IMR-90 (cell line): ENCODE results near the gene RGL1. TPM values are rescaled to one million over a fixed set of nuclear protein-coding genes. Genes with fewer than 3 reads are reported as not detected.

Experiments used
- ATAC-seq: fragments of 200-7000 bp; cut with Tn5 transposase; 2 replicates; pipeline ENCODE4 v1.9.1; 2020; ENCODE audit warnings: low read depth, mild to moderate bottlenecking, moderate library complexity
- BruUV-seq: library from RNA; stranded (reverse); fragments of 400-500 nt; replicated peaks from 2 replicates; lab custom pipeline; 2021; lab: Mats Ljungman, UMichigan
- CTCF ChIA-PET: fragments of 300-600 bp; formaldehyde crosslinking; extraction: SDS; loops from one replicate; lab custom pipeline; 2021; ENCODE audit warnings: antibody characterized with exemption; lab: Yijun Ruan, JAX
- POLR2A ChIA-PET: fragments of 300-600 bp; sonication (Branson Sonifier 250); formaldehyde crosslinking; loops from one replicate; lab custom pipeline; 2022; ENCODE audit warnings: antibody characterized with exemption; ENCODE audit not compliant: unreplicated experiment; lab: Charles Lee
- DNase-seq: peaks from one replicate; pipeline ENCODE4 v3.0.0; 2013
- H2AFZ ChIP-seq: replicated peaks from 2 replicates; pipeline ENCODE3; 2013; ENCODE audit warnings: low read length, mild to moderate bottlenecking; ENCODE audit not compliant: poor library complexity
- H2AK5ac ChIP-seq: 2 replicates; pipeline ENCODE4 v1.6.1; 2013; ENCODE audit warnings: low read depth, low read length, inconsistent platforms
- H2AK9ac ChIP-seq: replicated peaks from 2 replicates; pipeline ENCODE3; 2013; ENCODE audit warnings: mild to moderate bottlenecking, low read depth, low read length, moderate library complexity; ENCODE audit not compliant: poor library complexity
- H2BK120ac ChIP-seq: 2 replicates; pipeline ENCODE4 v1.6.1; 2013; ENCODE audit warnings: low read depth, low read length, inconsistent platforms
- H2BK15ac ChIP-seq: 3 replicates; pipeline ENCODE4 v1.6.1; 2013; ENCODE audit warnings: low read depth, low read length, inconsistent platforms
- H2BK20ac ChIP-seq: 2 replicates; pipeline ENCODE4 v1.6.1; 2013; ENCODE audit warnings: low read depth, mild to moderate bottlenecking, inconsistent platforms, low read length, moderate library complexity
- H2BK5ac ChIP-seq: 2 replicates; pipeline ENCODE4 v1.6.1; 2013; ENCODE audit warnings: mild to moderate bottlenecking, low read depth, low read length, inconsistent platforms; ENCODE audit not compliant: poor library complexity, severe bottlenecking
- H3K14ac ChIP-seq: replicated peaks from 2 replicates; pipeline ENCODE4 v1.6.1; 2013; ENCODE audit warnings: low read depth, low read length, inconsistent platforms
- H3K18ac ChIP-seq: 2 replicates; pipeline ENCODE4 v1.6.1; 2013; ENCODE audit warnings: low read depth, low read length, control low read depth
- H3K23ac ChIP-seq: 2 replicates; pipeline ENCODE4 v1.6.1; 2013; ENCODE audit warnings: low read depth, low read length, inconsistent platforms
- H3K27ac ChIP-seq: 2 replicates; pipeline ENCODE4 v1.5.1; 2013; ENCODE audit warnings: mild to moderate bottlenecking, control low read depth, low read length; ENCODE audit not compliant: insufficient read depth
- H3K27me3 ChIP-seq: 2 replicates; pipeline ENCODE4 v1.6.1; 2013; ENCODE audit warnings: low read length; ENCODE audit not compliant: control insufficient read depth, insufficient read depth
- H3K36me3 ChIP-seq: 2 replicates; pipeline ENCODE4 v1.6.1; 2013; ENCODE audit warnings: low read length, mixed read lengths; ENCODE audit not compliant: control insufficient read depth, insufficient read depth
- H3K4ac ChIP-seq: 2 replicates; pipeline ENCODE4 v1.6.1; 2013; ENCODE audit warnings: low read depth, low read length, inconsistent platforms
- H3K4me1 ChIP-seq: 2 replicates; pipeline ENCODE4 v1.6.1; 2013; ENCODE audit warnings: low read length, mixed read lengths; ENCODE audit not compliant: control insufficient read depth, insufficient read depth
- H3K4me2 ChIP-seq: 2 replicates; pipeline ENCODE4 v1.6.1; 2013; ENCODE audit warnings: low read depth, mild to moderate bottlenecking, control low read depth, low read length, moderate library complexity
- H3K4me3 ChIP-seq: 2 replicates; pipeline ENCODE4 v1.5.1; 2013; ENCODE audit warnings: low read depth, mild to moderate bottlenecking, control low read depth, low read length, moderate library complexity; ENCODE audit not compliant: insufficient read depth
- H3K56ac ChIP-seq: 2 replicates; pipeline ENCODE4 v1.6.1; 2013; ENCODE audit warnings: low read length, inconsistent platforms; ENCODE audit not compliant: insufficient read depth; ENCODE audit errors: extremely low read depth
- H3K79me1 ChIP-seq, 2 experiments: 2 replicates each; pipeline ENCODE4 v1.6.1; 2013; ENCODE audit warnings: low read length in 2 of 2, inconsistent platforms in 1 of 2, low read depth in 1 of 2
- H3K9ac ChIP-seq: 2 replicates; pipeline ENCODE4 v1.6.1; 2013; ENCODE audit warnings: low read depth, low read length, control low read depth
- H3K9me1 ChIP-seq: 2 replicates; pipeline ENCODE4 v1.6.1; 2013; ENCODE audit warnings: low read length, inconsistent platforms; ENCODE audit not compliant: insufficient read depth
- H3K9me3 ChIP-seq: 2 replicates; pipeline ENCODE4 v1.6.1; 2013; ENCODE audit warnings: low read length; ENCODE audit not compliant: control insufficient read depth, insufficient read depth
- H4K20me1 ChIP-seq: 2 replicates; pipeline ENCODE4 v1.6.1; 2013; ENCODE audit warnings: low read length, inconsistent platforms; ENCODE audit not compliant: insufficient read depth
- H4K5ac ChIP-seq: 2 replicates; pipeline ENCODE4 v1.6.1; 2013; ENCODE audit warnings: mild to moderate bottlenecking, low read depth, low read length, control low read depth
- H4K8ac ChIP-seq, 2 experiments: 2 replicates each; pipeline ENCODE4 v1.6.1; 2013; ENCODE audit warnings: low read depth in 2 of 2, low read length in 2 of 2, control low read depth in 1 of 2, inconsistent platforms in 1 of 2
- H4K91ac ChIP-seq: 2 replicates; pipeline ENCODE4 v1.6.1; 2013; ENCODE audit warnings: low read depth, low read length, inconsistent platforms; ENCODE audit not compliant: insufficient read depth
- BHLHE40 ChIP-seq: fragments of 150-350 bp; IDR thresholded peaks from 2 replicates; pipeline ENCODE4 v1.6.1; 2016; ENCODE audit warnings: mild to moderate bottlenecking, low read depth, low read length
- CEBPB ChIP-seq: IDR thresholded peaks from 2 replicates; pipeline ENCODE4 v1.6.1; 2012; ENCODE audit warnings: low read depth, low read length, improper control_type of control experiment
- CHD1 ChIP-seq: IDR thresholded peaks from 2 replicates; pipeline ENCODE4 v1.6.1; 2012; ENCODE audit warnings: low read depth, low read length, improper control_type of control experiment
- ELK1 ChIP-seq: fragments of 150-350 bp; IDR thresholded peaks from 2 replicates; pipeline ENCODE4 v1.6.1; 2016; ENCODE audit warnings: low read depth, mild to moderate bottlenecking, low read length, moderate library complexity, borderline replicate concordance
- FOS ChIP-seq: fragments of 150-350 bp; IDR thresholded peaks from 2 replicates; pipeline ENCODE4 v1.6.1; 2016; ENCODE audit warnings: low read depth, low read length
- MAZ ChIP-seq: IDR thresholded peaks from 2 replicates; pipeline ENCODE4 v1.6.1; 2012; ENCODE audit warnings: low read depth, mild to moderate bottlenecking, low read length, improper control_type of control experiment, moderate library complexity, borderline replicate concordance
- MXI1 ChIP-seq: IDR thresholded peaks from 2 replicates; pipeline ENCODE4 v1.6.1; 2012; ENCODE audit warnings: low read depth, mild to moderate bottlenecking, low read length, moderate library complexity, borderline replicate concordance
- NFE2L2 ChIP-seq: fragments of 150-350 bp; IDR thresholded peaks from 2 replicates; pipeline ENCODE4 v1.6.1; 2016; ENCODE audit warnings: low read depth, mild to moderate bottlenecking, low read length
- POLR2A ChIP-seq: IDR thresholded peaks from 2 replicates; pipeline ENCODE4 v1.6.1; 2012; ENCODE audit warnings: mild to moderate bottlenecking, low read depth, low read length
- RAD21 ChIP-seq: IDR thresholded peaks from 2 replicates; pipeline ENCODE4 v1.6.1; 2012; ENCODE audit warnings: low read length, improper control_type of control experiment
- RCOR1 ChIP-seq: IDR thresholded peaks from 2 replicates; pipeline ENCODE4 v1.6.1; 2012; ENCODE audit warnings: mild to moderate bottlenecking, low read length, improper control_type of control experiment; ENCODE audit not compliant: insufficient replicate concordance
- SMC3 ChIP-seq: fragments of 150-350 bp; IDR thresholded peaks from 2 replicates; pipeline ENCODE4 v1.6.1; 2016; ENCODE audit warnings: low read depth, mild to moderate bottlenecking, antibody characterized with exemption, low read length, moderate library complexity
- USF2 ChIP-seq: fragments of 150-350 bp; IDR thresholded peaks from 2 replicates; pipeline ENCODE4 v1.6.1; 2017; ENCODE audit warnings: mild to moderate bottlenecking, antibody characterized with exemption, low read length, low read depth
- WGBS, 2 experiments: methylation state at CpG; one replicate each; pipeline versions ENCODE4 v1.1.5 to v1.1.7; 2013; ENCODE audit warnings: missing lambda C conversion rate in 2 of 2; ENCODE audit not compliant: insufficient read length in 1 of 2; ENCODE audit errors: extremely low coverage in 2 of 2; 5-methylcytosine and 5-hydroxymethylcytosine counted together
- dilution Hi-C: fragments of 300-500 bp; cut with HindIII; formaldehyde crosslinking; loops from one replicate; pipeline ENCODE4 v1.14.3; 2018; ENCODE audit warnings: low sequenced_read_pairs; ENCODE audit not compliant: unreplicated experiment
- in situ Hi-C: fragments of 300-500 bp; cut with MboI; formaldehyde crosslinking; loops from 3 replicates; pipeline ENCODE4 v1.14.3; 2019; ENCODE audit warnings: low sequenced_read_pairs, inconsistent platforms, mixed read lengths
- intact Hi-C: fragments of 100-400 bp; cut with micrococcal nuclease; formaldehyde crosslinking; loops from 2 replicates; pipeline ENCODE4 v1.10.0; 2022
- polyA plus RNA-seq, 3 experiments: library from polyadenylated mRNA; depleted of rRNA; stranded (reverse); fragments of >200 nt; gene quantifications; 2 replicates each; pipeline ENCODE4 v1.2.3, GENCODE V29; 2012; ENCODE audit warnings: low replicate concordance in 1 of 3
- total RNA-seq: library from RNA; depleted of rRNA; stranded (reverse); fragments of >200 nt; gene quantifications from 2 replicates; pipeline ENCODE4 v1.2.3, GENCODE V29; 2012

RGL1 gene
- total and polyA plus RNA-seq, 2 of the 4 experiments (the other 2 are of a cell fraction), result 4.7 to 7.5 TPM

GRCh38 chr1:183931646-183932271 lies 126.8 kb downstream of the RGL1 start (continued):
- no peak for TF ChIP-seq CEBPB

GRCh38 chr1:183932412-183932811 lies 127.5 kb downstream of the RGL1 start:
- CTCF ChIA-PET, result interaction anchor here (1.5 kb wide), 1 partner anchor 16 kb away, joined by 7 read pairs; no protein-coding TSS in a partner anchor
- intact Hi-C loops, result loop anchor here (5.0 kb wide), 2 partner anchors 120 to 450 kb away; partner anchors contain the start of gene TSEN15
- H2AFZ ChIP-seq, result peak overlapping the region; percentile 69

More at GRCh38 chr1:183932412-183932811, 127.5 kb downstream of the RGL1 start:
- H3K56ac ChIP-seq, result no peak overlapping the region
- no peak overlapping the region for H3K27ac ChIP-seq
- no peak overlapping the region for H3K18ac ChIP-seq
- DNase-seq (peak; percentile 90), ATAC-seq (peak; percentile 89)
- peak overlapping the region; percentile 27 for H3K4me2 ChIP-seq
- peak overlapping the region; percentile 47 for H2AK9ac ChIP-seq
- WGBS, 2 experiments, result 27% methylated on average over 2 of the region's 15 CpGs; no CpG with 5 or more reads in 1 of the 2 experiments
- no peak overlapping the region for H2BK5ac ChIP-seq
- H4K5ac ChIP-seq, result no peak overlapping the region
- H3K4ac ChIP-seq, result peak overlapping the region; percentile 19; the same call in 1 of the 2 replicates
- BruUV-seq, result no TSS peak
- H4K91ac ChIP-seq, result no peak overlapping the region
- H4K20me1 ChIP-seq, result no peaks in the 10 kb centered on the region
- H2BK120ac ChIP-seq, result peak overlapping the region; percentile 5; the same call in 1 of the 2 replicates
- H4K8ac ChIP-seq, result peak overlapping the region in 1 of 2 experiments; percentile 23; a peak in 1 of 4 replicates
- no peak for TF ChIP-seq NFE2L2
- no peak for TF ChIP-seq SMC3
- TF ChIP-seq ELK1, result no peak
- no peak for TF ChIP-seq RAD21
- no peak for TF ChIP-seq CHD1
- peak; percentile 15; the same call in 1 of the 2 replicates for TF ChIP-seq BHLHE40
- no peak for TF ChIP-seq MAZ
- no peak for TF ChIP-seq RCOR1
- no peak for TF ChIP-seq POLR2A
- TF ChIP-seq FOS, result no peak
- TF ChIP-seq USF2, result no peak
- peak; percentile 81; the same call in 1 of the 2 replicates for TF ChIP-seq MXI1
- TF ChIP-seq CEBPB, result no peak
- dilution Hi-C loops, result no loop called here
- H3K4me1 ChIP-seq, result peaks cover 3% of the 10 kb centered on the region
- H3K27me3 ChIP-seq, result no peaks in the 10 kb centered on the region
- H3K23ac ChIP-seq, result peak overlapping the region; percentile 67; the same call in 1 of the 2 replicates
- in situ Hi-C loops, result no loop called here
- no peaks in the 10 kb centered on the region for H3K79me1 ChIP-seq
- no peak overlapping the region for H3K4me3 ChIP-seq
- POLR2A ChIA-PET, result no interaction called here
- H3K9me1 ChIP-seq, result peaks cover 12% of the 10 kb centered on the region
- no peak overlapping the region for H2AK5ac ChIP-seq
- no peak overlapping the region for H3K9ac ChIP-seq
- H3K14ac ChIP-seq, result peak overlapping the region; percentile 68; the same call in 1 of the 2 replicates
- no peaks in the 10 kb centered on the region for H3K9me3 ChIP-seq
- H2BK15ac ChIP-seq, result 0 out of 3 replicates have a peak overlapping the region, but pooled peaks have one; percentile 3
- no peaks in the 10 kb centered on the region for H3K36me3 ChIP-seq
- H2BK20ac ChIP-seq, result no peak overlapping the region
